A549 treated with AZD2906 at 1 μM for 4 hours (cell line): Measurements from ENCODE around the gene SMARCD1. TPM values are rescaled to one million over a fixed set of nuclear protein-coding genes. Genes with fewer than 3 reads are reported as not detected.

Experiments
- total RNA-seq: library from RNA; stranded (reverse); fragments of 200-300 nt; extraction: Qiagen RNA extraction; gene quantifications from 5 replicates; pipeline ENCODE4 v1.2.3, GENCODE V29; 2022

Gene SMARCD1
- 63.8 to 78.3 TPM (median 65.4 TPM) in 5 replicates for total RNA-seq

DNA sequence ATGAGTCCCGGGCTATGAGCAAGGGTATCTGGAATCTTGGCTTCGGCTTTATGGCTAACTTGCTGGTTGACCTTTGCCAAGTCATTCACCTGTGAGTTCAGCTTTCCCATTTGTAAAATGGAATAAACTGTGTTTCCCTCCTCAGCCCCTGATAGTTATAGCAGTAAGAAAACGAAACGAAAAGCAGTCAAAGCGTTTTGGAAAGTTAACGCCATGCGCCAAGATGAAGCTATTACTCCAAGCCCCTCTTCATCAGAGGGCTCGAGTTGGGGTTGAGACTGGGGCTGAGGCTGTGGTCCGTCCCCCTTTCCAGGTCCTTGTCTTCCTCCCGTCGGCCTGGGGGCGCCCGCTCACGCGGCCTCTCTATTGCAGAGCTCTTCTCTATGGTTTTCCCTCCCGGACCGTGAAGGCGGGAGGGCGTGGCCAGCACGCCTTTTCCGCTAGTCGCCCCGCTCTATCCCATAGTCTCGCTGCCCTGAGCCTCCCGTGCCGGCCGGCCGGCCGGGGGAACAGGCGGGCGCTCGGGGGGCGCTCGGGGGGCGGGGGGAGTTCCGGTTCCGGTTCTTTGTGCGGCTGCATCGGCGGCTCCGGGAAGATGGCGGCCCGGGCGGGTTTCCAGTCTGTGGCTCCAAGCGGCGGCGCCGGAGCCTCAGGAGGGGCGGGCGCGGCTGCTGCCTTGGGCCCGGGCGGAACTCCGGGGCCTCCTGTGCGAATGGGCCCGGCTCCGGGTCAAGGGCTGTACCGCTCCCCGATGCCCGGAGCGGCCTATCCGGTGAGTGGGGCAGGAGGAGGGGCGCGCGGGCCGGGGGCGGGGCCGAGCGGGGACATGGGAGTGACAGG, at the start of gene SMARCD1:
Gene SMARCD1, plus strand, starts transcription at position 568 of the 840 bp plus-strand sequence. Its CDS starts 28 bp downstream, at position 596.

DNA sequence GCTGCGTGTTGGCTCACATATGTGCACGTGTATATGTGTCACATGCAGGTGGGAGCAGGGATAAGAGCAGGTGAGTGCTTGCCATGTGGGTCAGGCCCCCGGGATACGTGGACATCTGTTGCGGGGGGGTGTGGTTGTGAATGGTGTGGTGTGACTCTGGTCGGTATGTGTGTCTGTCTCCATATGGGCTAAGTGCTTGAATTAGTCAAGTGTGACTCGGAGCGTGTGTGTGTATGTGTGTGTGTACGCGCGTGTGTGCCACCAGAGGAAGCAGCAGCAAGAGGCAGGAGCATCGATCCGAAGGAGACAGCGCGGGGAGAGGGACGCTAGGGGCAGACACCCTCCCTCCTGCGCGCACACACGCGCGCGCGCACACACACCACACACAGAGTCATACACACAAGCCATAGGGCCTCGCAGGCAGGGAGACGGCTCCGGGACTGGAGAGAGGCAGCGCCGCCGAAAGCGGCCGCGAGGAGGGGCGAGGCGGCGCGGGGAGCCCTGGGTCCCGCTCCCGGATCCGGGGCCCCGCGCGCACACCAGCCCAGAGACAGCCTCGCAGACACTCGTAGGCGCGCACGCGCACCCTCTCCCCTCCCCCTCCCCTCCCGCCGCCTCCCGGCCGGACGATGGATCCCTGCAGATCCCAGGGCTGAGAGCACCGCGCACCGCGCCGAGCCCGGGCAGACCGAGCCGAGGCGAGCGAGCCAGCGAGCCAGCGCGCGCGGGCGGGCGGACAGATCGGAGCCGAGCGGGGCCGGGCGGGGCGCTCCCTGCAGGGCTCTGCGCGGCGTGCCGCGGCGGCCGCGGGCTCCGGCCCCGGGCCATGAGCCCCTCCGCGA, 27.9 kb upstream of the SMARCD1 start, which contains the start of gene ASIC1:
Gene ASIC1, plus strand, starts transcription at position 597 of the 842 bp plus-strand sequence. CDS start 1,171 bp downstream, outside the sequence.

DNA sequence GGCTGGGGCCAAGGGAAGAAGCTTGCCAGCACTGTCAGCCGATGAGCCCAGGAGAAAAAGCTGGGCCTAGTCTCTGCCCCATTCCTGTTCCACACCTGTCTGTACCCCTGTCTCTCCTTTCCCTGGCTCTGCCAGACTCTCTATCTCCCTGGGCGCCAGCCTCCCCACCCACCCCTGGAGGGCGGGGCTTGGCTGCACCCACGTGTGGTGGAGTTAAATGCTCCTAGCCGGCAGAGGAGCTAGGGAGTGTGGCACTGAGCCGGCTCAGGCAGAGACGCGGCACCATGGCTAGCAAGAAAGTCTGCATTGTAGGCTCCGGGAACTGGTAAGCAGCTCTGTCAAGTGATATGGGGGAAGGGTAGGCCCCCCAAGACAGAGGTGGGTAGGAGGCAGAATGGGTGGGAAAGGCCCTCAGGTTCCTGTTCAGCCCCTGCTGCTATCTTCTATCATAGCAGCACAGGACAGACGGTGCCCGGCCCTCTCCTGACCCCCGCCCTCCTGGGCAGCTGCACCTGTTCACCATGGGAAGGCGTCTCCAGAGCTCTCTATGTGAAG, 18.7 kb downstream of the SMARCD1 start, which contains the start of gene GPD1:
Gene GPD1, plus strand, starts transcription at position 242 of the 555 bp plus-strand sequence. Its CDS starts 43 bp downstream, at position 285.

DNA sequence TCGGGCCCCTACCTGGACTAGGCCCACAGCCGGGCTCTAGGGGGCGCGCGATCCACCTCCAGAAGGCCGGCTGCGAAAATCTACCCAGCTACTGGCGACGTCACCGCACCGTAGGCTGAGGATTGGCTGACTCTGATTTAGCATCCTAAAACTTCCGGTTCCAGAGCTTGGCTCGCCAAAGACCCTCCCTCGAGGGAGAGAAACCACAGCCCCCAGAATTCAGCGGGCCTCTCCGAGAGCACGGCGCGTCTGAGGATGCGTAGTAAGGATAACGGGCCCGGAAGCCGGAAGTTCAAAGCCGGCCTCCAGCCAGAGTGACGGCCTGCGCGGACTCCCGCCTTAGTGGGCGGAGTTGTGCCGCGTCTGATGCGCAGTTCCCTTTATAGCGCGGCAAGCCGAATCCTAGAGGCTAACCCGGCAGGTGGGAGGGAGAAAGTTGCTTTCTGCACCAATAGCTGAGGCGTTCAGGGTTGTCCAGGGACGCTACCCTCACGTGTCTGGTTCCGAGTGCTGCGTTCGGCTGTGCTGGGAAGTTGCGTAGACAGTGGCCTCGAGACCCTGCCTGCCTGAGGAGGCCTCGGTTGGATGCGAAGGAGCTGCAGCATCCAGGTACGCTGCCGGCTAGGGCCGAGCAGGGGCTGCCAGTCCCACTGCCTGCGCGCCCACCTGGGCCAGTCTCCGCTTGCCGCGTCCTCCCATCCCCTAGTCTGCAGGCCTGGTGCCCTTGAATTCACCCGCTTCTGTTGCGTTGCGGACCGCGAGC, 26.7 kb downstream of the SMARCD1 start, which contains the start of gene COX14:
Gene COX14, plus strand, starts transcription at position 544 of the 763 bp plus-strand sequence. CDS start 7,808 bp downstream, outside the sequence.

Other genes with a start within 250 kb of the SMARCD1 start
- gene BCDIN3D, start 242.2 kb upstream of the SMARCD1 start, total RNA-seq = 4.1 to 4.5 TPM (median 4.1 TPM) in 5 replicates
- gene FAIM2, start 181.4 kb upstream of the SMARCD1 start, total RNA-seq = 0.01 to 0.13 TPM (median 0.03 TPM) in 3 of 5 replicates, not detected in the others
- gene AQP2, start 134.6 kb upstream of the SMARCD1 start, total RNA-seq = not detected in 5 replicates
- gene AQP5, start 123.5 kb upstream of the SMARCD1 start, total RNA-seq = not detected in 5 replicates
- not detected in 5 replicates for gene AQP6, start 112.4 kb upstream of the SMARCD1 start, total RNA-seq
- 70.1 to 96.3 TPM (median 77.2 TPM) in 5 replicates for gene RACGAP1, start 59.8 kb upstream of the SMARCD1 start, total RNA-seq
- gene ASIC1, start 27.7 kb upstream of the SMARCD1 start, total RNA-seq = 4.3 to 6.1 TPM (median 5.0 TPM) in 5 replicates
- gene GPD1, start 18.7 kb downstream of the SMARCD1 start, total RNA-seq = 0.09 to 0.32 TPM (median 0.14 TPM) in 5 replicates
- 66.0 to 81.1 TPM (median 71.3 TPM) in 5 replicates for gene COX14, start 26.9 kb downstream of the SMARCD1 start, total RNA-seq
- 26.4 to 28.7 TPM (median 26.8 TPM) in 5 replicates for gene CERS5, start 82.0 kb downstream of the SMARCD1 start, total RNA-seq
- gene LIMA1, start 198.2 kb downstream of the SMARCD1 start, total RNA-seq = 4.4 to 7.9 TPM (median 5.1 TPM) in 5 replicates